PFSK-1 (cell line): ENCODE results near the gene RPS6KA2.

Experiments
- POLR2AphosphoS5 ChIP-seq: IDR thresholded peaks from 2 replicates; pipeline ENCODE4 v1.6.1; 2012; ENCODE audit warnings: low read depth, mild to moderate bottlenecking, control low read depth, low read length, moderate library complexity
- REST ChIP-seq, 2 experiments: IDR thresholded peaks; 2 replicates each; pipeline versions ENCODE4 v1.6.1 to v1.8.0; 2011 to 2012; ENCODE audit warnings: low read depth in 2 of 2, low read length in 2 of 2, control low read depth in 1 of 2, inconsistent platforms in 1 of 2, mild to moderate bottlenecking in 1 of 2, moderate library complexity in 1 of 2; ENCODE audit not compliant: insufficient read depth in 1 of 2

- TF ChIP-seq POLR2AphosphoS5: no peak
- no peak for TF ChIP-seq REST (IDR thresholded peaks at IDR 0.05; ENCODE audit: insufficient read depth in 1 of 2, low read depth in 2 of 2, low read length in 2 of 2)
Observed at GRCh38 chr6:166366921-166367320, 260.1 kb downstream of the RPS6KA2 start.
